Heart left ventricle (tissue), 16 donors: ENCODE results near the gene STARD3NL. TPM values are rescaled to one million over a fixed set of nuclear protein-coding genes. Genes with fewer than 3 reads are reported as not detected.

Source experiments
- ATAC-seq, 4 donors: fragments of 200-7000 bp; cut with Tn5 transposase; one replicate each; pipeline ENCODE4 v1.9.1; 2020 to 2022; ENCODE audit warnings: moderate library complexity in 4 of 4, mild to moderate bottlenecking in 3 of 4, moderate number of reproducible peaks in 1 of 4
- DNase-seq, 5 donors: peaks; one replicate each; pipeline ENCODE4 v3.0.0-alpha.2; 2020
- H3K27ac ChIP-seq, 12 donors: fragments of 200-600 bp; sonication (generic) in 4 of 12; one replicate each; pipeline versions ENCODE4 v1.5.0 to v1.8.0; 2016 to 2022; ENCODE audit warnings: mild to moderate bottlenecking in 2 of 12
- H3K27me3 ChIP-seq, 9 donors: fragments of 200-600 bp; sonication (generic) in 2 of 9; one replicate each; pipeline versions ENCODE4 v1.5.1 to v1.8.0; 2016 to 2022; ENCODE audit warnings: mild to moderate bottlenecking in 3 of 9
- H3K36me3 ChIP-seq, 9 donors: fragments of 200-600 bp; sonication (generic) in 2 of 9; one replicate each; pipeline versions ENCODE4 v1.5.0 to v1.8.0; 2018 to 2022; ENCODE audit warnings: mild to moderate bottlenecking in 2 of 9
- H3K4me1 ChIP-seq, 12 donors: fragments of 200-600 bp; sonication (generic) in 4 of 12; one replicate each; pipeline versions ENCODE4 v1.5.0 to v1.8.0; 2016 to 2022; ENCODE audit warnings: mild to moderate bottlenecking in 3 of 12
- H3K4me3 ChIP-seq, 12 donors: fragments of 200-600 bp; sonication (generic) in 4 of 12; one replicate each; pipeline versions ENCODE4 v1.5.0 to v1.8.0; 2017 to 2022; ENCODE audit warnings: mild to moderate bottlenecking in 9 of 12, moderate library complexity in 4 of 12
- H3K9me3 ChIP-seq, 12 donors: fragments of 200-600 bp; sonication (generic) in 4 of 12; one replicate each; pipeline versions ENCODE4 v1.5.0 to v1.8.0; 2016 to 2022; ENCODE audit warnings: mild to moderate bottlenecking in 1 of 12
- POLR2A ChIP-seq, 2 donors: fragments of 450-650 bp; IDR thresholded peaks; one replicate each; pipeline ENCODE4 v1.6.1; 2017; ENCODE audit warnings: antibody characterized with exemption in 2 of 2, mild to moderate bottlenecking in 2 of 2, moderate library complexity in 2 of 2
- WGBS, 4 donors: extraction: QIAGEN DNeasy Blood & Tissue Kit in 2 of 4; methylation state at CpG; one replicate each; pipeline versions ENCODE4 v1.1.5 to v1.1.7; 2013 to 2018; 5-methylcytosine and 5-hydroxymethylcytosine counted together
- intact Hi-C, 10 donors: fragments of 100-400 bp; cut with DNase I; formaldehyde crosslinking; loops; one replicate each; pipeline versions ENCODE4 v1.11.1 to v1.14.2; 2022
- long read RNA-seq, 3 donors: library from polyadenylated mRNA; unstranded; transcript quantifications; one replicate each; pipeline ENCODE4 v2.0.0, GENCODE V29; 2020 to 2021
- polyA plus RNA-seq, 2 donors: library from polyadenylated mRNA; stranded (reverse); fragments of 200-250 nt; gene quantifications; one replicate each; pipeline ENCODE4 v1.2.3, GENCODE V29; 2013
- total RNA-seq, 9 donors: library from RNA; depleted of rRNA in 2 of 9; stranded (reverse); fragments of >200 nt in 2 of 9; fragmentation: NEBNext Ultra II Directional in 3 of 9; extraction: Animal tissue kit (Norgen Biotek cat#: 25700) in 3 of 9; gene quantifications; one replicate each; pipeline versions ENCODE4 v1.1.0 to v1.2.4, GENCODE V29; 2016 to 2023
- TF ChIP-seq, protein P1 (sequence below), 12 donors: fragments of 200-600 bp; sonication (generic) in 4 of 12; IDR thresholded peaks; one replicate each; pipeline versions ENCODE4 v1.5.0 to v1.8.0; 2018 to 2022; ENCODE audit warnings: antibody characterized with exemption in 12 of 12, mild to moderate bottlenecking in 5 of 12
- donor health status: ischemic (EF 13 %, LVEDD 7.1; RV severe dilation, severe dysfunction).
- donor health status: healthy with polysubstance abuse.
- donor health status: DM: no; HTN: yes; CAD: no.
- donor health status: DM: no; HTN: no; CAD: no.
- donor health status: ischemic (EF 25% LVEDD 6.9; RV normal size, moderate dysfunction).
- donor health status: ischemic (EF 25% LVEDD 5.7; RV mildly dilated, moderate dysfunction).
- donor health status: healthy.
- donor health status: DM: yes; HTN: yes; CAD: no.
- donor health status: ischemic (EF 35%, LVEDD 5.7; RV mildly dilated, moderate dysfunction).
- donor health status: nonischemic (EF 11% LVEDD 7.7; RV severe dilation, severe dysfunction).
- donor health status: DM: yes; HTN: yes; CAD: no.
- donor health status: PGD.
- donor health status: ischemic (EF 29% LVEDD 5.4; RV normal size, mild dysfunction).
- donor health status: nonischemic (EF 23%, LVEDD 6.1; RV moderate dilation, normal function).

The STARD3NL gene, protein sequence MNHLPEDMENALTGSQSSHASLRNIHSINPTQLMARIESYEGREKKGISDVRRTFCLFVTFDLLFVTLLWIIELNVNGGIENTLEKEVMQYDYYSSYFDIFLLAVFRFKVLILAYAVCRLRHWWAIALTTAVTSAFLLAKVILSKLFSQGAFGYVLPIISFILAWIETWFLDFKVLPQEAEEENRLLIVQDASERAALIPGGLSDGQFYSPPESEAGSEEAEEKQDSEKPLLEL
- total RNA-seq (10 to 100 TPM; 21.1 to 33.7 (median 23.8) TPM), polyA plus RNA-seq (10 to 100 TPM; 10.3 to 37.6 TPM)
- long read RNA-seq, donor 1, transcript STARD3NL-201 (9 exons, 1,728 nt), result major isoform, 27 of 36 reads
- long read RNA-seq, donor 1, partial matches to known transcripts, result 0 of 36 reads
- long read RNA-seq, donor 1, other reads (novel, unspliced or antisense), result 5 of 36 reads
- long read RNA-seq, donor 2, transcript STARD3NL-204 (8 exons, 1,341 nt), result minor isoform, 11 of 154 reads
- long read RNA-seq, donor 2, transcript STARD3NL-201 (9 exons, 1,728 nt), result major isoform, 117 of 154 reads
- long read RNA-seq, donor 2, transcript STARD3NL-202 (10 exons, 1,365 nt), result minor isoform, 9 of 154 reads
- long read RNA-seq, donor 2, partial matches to known transcripts, result 10 of 154 reads
- long read RNA-seq, donor 2, other reads (novel, unspliced or antisense), result 7 of 154 reads
- long read RNA-seq, donor 3, transcript STARD3NL-201 (9 exons, 1,728 nt), result major isoform, 28 of 36 reads
- long read RNA-seq, donor 3, partial matches to known transcripts, result 1 of 36 reads
- long read RNA-seq, donor 3, other reads (novel, unspliced or antisense), result 3 of 36 reads

- H3K36me3 ChIP-seq, result no peaks in the 10 kb centered on the region
- peak in 1 of 2 donors; percentile 63 for TF ChIP-seq POLR2A (IDR thresholded peaks at IDR 0.05)
- TF ChIP-seq, protein P1, sequence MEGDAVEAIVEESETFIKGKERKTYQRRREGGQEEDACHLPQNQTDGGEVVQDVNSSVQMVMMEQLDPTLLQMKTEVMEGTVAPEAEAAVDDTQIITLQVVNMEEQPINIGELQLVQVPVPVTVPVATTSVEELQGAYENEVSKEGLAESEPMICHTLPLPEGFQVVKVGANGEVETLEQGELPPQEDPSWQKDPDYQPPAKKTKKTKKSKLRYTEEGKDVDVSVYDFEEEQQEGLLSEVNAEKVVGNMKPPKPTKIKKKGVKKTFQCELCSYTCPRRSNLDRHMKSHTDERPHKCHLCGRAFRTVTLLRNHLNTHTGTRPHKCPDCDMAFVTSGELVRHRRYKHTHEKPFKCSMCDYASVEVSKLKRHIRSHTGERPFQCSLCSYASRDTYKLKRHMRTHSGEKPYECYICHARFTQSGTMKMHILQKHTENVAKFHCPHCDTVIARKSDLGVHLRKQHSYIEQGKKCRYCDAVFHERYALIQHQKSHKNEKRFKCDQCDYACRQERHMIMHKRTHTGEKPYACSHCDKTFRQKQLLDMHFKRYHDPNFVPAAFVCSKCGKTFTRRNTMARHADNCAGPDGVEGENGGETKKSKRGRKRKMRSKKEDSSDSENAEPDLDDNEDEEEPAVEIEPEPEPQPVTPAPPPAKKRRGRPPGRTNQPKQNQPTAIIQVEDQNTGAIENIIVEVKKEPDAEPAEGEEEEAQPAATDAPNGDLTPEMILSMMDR (IDR thresholded peaks at IDR 0.05), result peak in 2 of 12 donors; percentile 7 to 17
- no peaks in the 10 kb centered on the region for H3K27me3 ChIP-seq
- no peaks in the 10 kb centered on the region for H3K9me3 ChIP-seq
- intact Hi-C loops, result loop anchor here in 3 of 10 donors (1.0 to 5.0 kb wide), 3 partner anchors 34 to 39 kb away; no protein-coding TSS in a partner anchor
- DNase-seq (peak; percentile 97 to 100 (median 99)), ATAC-seq (peak; percentile 99)
- peak within 1 kb of the TSS; percentile 67 to 96 (median 83) for H3K4me3 ChIP-seq
- WGBS, 4 donors, result 0 to 2% (median 1%) methylated on average over 18 to 51 of the region's 51 CpGs
- H3K4me1 ChIP-seq, result peaks cover 0 to 48% (median 34%) of the 10 kb centered on the region in 12 donors
- peak within 1 kb of the TSS; percentile 74 to 95 (median 92) for H3K27ac ChIP-seq
These were observed at the start of gene STARD3NL for GRCh38 chr7:38178004-38178694. TSS of gene STARD3NL (plus strand) at chr7:38178245. CDS start at chr7:38207505, 29,260 bp downstream.

DNA sequence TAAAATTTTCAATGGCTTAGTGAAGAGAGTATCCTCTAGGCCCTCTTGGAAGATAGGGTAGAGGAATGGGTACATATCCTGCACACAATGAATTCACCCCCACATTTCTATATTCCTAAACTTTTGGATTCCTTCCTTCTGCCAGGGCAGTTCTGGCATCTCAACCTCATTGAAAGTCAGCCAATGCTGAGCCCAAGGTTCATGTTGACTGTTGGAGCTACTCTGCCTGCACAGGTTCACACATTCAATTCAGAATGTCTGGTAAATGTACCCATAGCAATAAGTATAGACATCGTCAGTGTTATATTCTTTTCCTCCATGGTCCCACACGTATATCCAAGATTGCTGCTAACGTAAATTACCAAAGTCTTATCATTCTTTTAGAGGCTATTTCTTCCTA is 48.9 kb upstream of the STARD3NL start:
- ATAC-seq (no peak), DNase-seq (no peak)
- 81 to 89% (median 85%) methylated on average over 3 of the region's 3 CpGs for WGBS, 4 donors
- no peak overlapping the region for H3K4me3 ChIP-seq
- no peaks in the 10 kb centered on the region for H3K4me1 ChIP-seq
- intact Hi-C loops, result no loop called here
- TF ChIP-seq, protein P1 (IDR thresholded peaks at IDR 0.05), result no peak
- TF ChIP-seq POLR2A (IDR thresholded peaks at IDR 0.05), result no peak
- H3K36me3 ChIP-seq, result no peaks in the 10 kb centered on the region
- no peaks in the 10 kb centered on the region for H3K27me3 ChIP-seq
- no peak overlapping the region for H3K27ac ChIP-seq
- H3K9me3 ChIP-seq, result no peaks in the 10 kb centered on the region

DNA sequence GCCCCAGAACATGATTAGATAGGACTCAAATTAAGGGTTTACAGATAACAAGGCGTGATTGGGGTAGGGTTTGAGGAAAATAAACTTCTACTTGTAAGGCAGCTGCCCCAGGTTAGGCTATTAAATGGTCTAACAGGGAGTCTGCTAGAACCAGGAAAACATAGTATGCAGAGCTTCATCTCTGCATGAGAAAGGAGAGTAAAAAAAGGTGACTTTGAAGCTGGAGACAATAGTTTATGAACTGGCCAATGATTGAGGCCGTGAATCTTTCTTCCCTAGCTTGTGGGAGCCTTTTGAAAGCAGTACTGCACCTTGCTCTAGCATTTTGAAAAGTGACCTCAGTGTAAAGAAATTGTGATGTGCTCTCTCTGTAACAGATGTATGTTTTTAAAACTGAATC is 48.5 kb upstream of the STARD3NL start:
- intact Hi-C loops, result no loop called here
- no peak for TF ChIP-seq POLR2A (IDR thresholded peaks at IDR 0.05)
- TF ChIP-seq, protein P1 (IDR thresholded peaks at IDR 0.05), result no peak

More for the DNA sequence above, 48.5 kb upstream of the STARD3NL start:
- no peak for ATAC-seq
- Histone ChIP-seq H3K27ac (no peak overlapping the region), H3K36me3 (no peaks in the 10 kb centered on the region), H3K4me3 (no peak overlapping the region), H3K9me3 (no peaks in the 10 kb centered on the region), H3K4me1 (no peaks in the 10 kb centered on the region), H3K27me3 (no peaks in the 10 kb centered on the region)
- DNase-seq, result no peak
- WGBS, 4 donors, result 73 to 75% (median 73%) methylated on average over 2 of the region's 2 CpGs
